ENCODE data around the gene TGM5. TPM values are rescaled to one million over a fixed set of nuclear protein-coding genes. Genes with fewer than 3 reads are reported as not detected.

Gene TGM5
- total RNA-seq = not detected
- polyA plus RNA-seq (2013, experiment 1 of 2) = not detected
- not detected for polyA plus RNA-seq (2013, experiment 2 of 2)
- long read RNA-seq, experiment 1 = 0 reads
- long read RNA-seq, experiment 2 = 0 reads
- long read RNA-seq, experiment 3 = 0 reads
- long read RNA-seq, experiment 4 = 0 reads

- peaks cover 16% of the 10 kb centered on the region for H3K27me3 Mint-ChIP-seq (ENCODE audit: insufficient read depth)
- peaks cover 1% of the 10 kb centered on the region for H3K9me3 Mint-ChIP-seq
- Histone ChIP-seq H3K9ac (ENCODE audit: extremely low read depth, low read length, poor library complexity, severe bottlenecking) (no peak within 1 kb of the TSS), H3K36me3 (ENCODE audit: control insufficient read depth, insufficient read depth, low read length) (no peaks in the 10 kb centered on the region), H3K9me3 (ENCODE audit: control insufficient read depth, low read length) (no peaks in the 10 kb centered on the region), H3K27ac (ENCODE audit: low read depth, low read length) (no peak within 1 kb of the TSS), H3K27me3 (ENCODE audit: control insufficient read depth, insufficient read depth, low read length, poor library complexity, severe bottlenecking) (peaks cover 34% of the 10 kb centered on the region), H3K4me3 (ENCODE audit: low read length) (no peak within 1 kb of the TSS), H3K4me1 (ENCODE audit: control insufficient read depth, insufficient read depth, low read length) (no peaks in the 10 kb centered on the region)
- H3K36me3 Mint-ChIP-seq (ENCODE audit: low read depth) = no peaks in the 10 kb centered on the region
- no peak for TF ChIP-seq CTCF (conservative IDR thresholded peaks at IDR 0.05)
- no peak within 1 kb of the TSS for H3K4me3 Mint-ChIP-seq
- no peak for DNase-seq
- H3K27ac Mint-ChIP-seq = no peak within 1 kb of the TSS
- no peaks in the 10 kb centered on the region for H3K4me1 Mint-ChIP-seq
- WGBS, 2 experiments (ENCODE audit: insufficient coverage in 1 of 2, insufficient read length in 1 of 2) = 85 to 100% methylated on average over 3 to 8 of the region's 8 CpGs
Observed at GRCh38 chr15:43266834-43267233, at the start of gene TGM5. TGM5 (minus strand) TSS chr15:43266928; CDS start chr15:43266849, 79 bp downstream.

- Mint-ChIP-seq H3K4me1 (no peaks in the 10 kb centered on the region), H3K36me3 (ENCODE audit: low read depth) (no peaks in the 10 kb centered on the region), H3K27ac (no peak overlapping the region), H3K4me3 (no peak overlapping the region), H3K27me3 (ENCODE audit: insufficient read depth) (peaks cover 22% of the 10 kb centered on the region), H3K9me3 (no peaks in the 10 kb centered on the region)
- Histone ChIP-seq H3K36me3 (ENCODE audit: control insufficient read depth, insufficient read depth, low read length) (no peaks in the 10 kb centered on the region), H3K4me3 (ENCODE audit: low read length) (no peak overlapping the region), H3K9me3 (ENCODE audit: control insufficient read depth, low read length) (no peaks in the 10 kb centered on the region), H3K27me3 (ENCODE audit: control insufficient read depth, insufficient read depth, low read length, poor library complexity, severe bottlenecking) (peaks cover 16% of the 10 kb centered on the region), H3K9ac (ENCODE audit: extremely low read depth, low read length, poor library complexity, severe bottlenecking) (no peak overlapping the region), H3K27ac (ENCODE audit: low read depth, low read length) (no peak overlapping the region), H3K4me1 (ENCODE audit: control insufficient read depth, insufficient read depth, low read length) (no peaks in the 10 kb centered on the region)
- WGBS, 2 experiments (ENCODE audit: insufficient coverage in 1 of 2, insufficient read length in 1 of 2) = 88 to 100% methylated on average over 1 to 3 of the region's 3 CpGs
- no peak for DNase-seq
- no peak for TF ChIP-seq CTCF (conservative IDR thresholded peaks at IDR 0.05)
Observed at GRCh38 chr15:43314171-43314570, 47.4 kb upstream of the TGM5 start.

GRCh38 chr15:43312378-43312777 lies 45.6 kb upstream of the TGM5 start:
- Histone ChIP-seq H3K4me3 (ENCODE audit: low read length) (no peak overlapping the region), H3K27me3 (ENCODE audit: control insufficient read depth, insufficient read depth, low read length, poor library complexity, severe bottlenecking) (peaks cover 24% of the 10 kb centered on the region), H3K36me3 (ENCODE audit: control insufficient read depth, insufficient read depth, low read length) (no peaks in the 10 kb centered on the region), H3K27ac (ENCODE audit: low read depth, low read length) (no peak overlapping the region), H3K4me1 (ENCODE audit: control insufficient read depth, insufficient read depth, low read length) (no peaks in the 10 kb centered on the region), H3K9ac (ENCODE audit: extremely low read depth, low read length, poor library complexity, severe bottlenecking) (no peak overlapping the region), H3K9me3 (ENCODE audit: control insufficient read depth, low read length) (no peaks in the 10 kb centered on the region)
- Mint-ChIP-seq H3K9me3 (no peaks in the 10 kb centered on the region), H3K27ac (no peak overlapping the region), H3K27me3 (ENCODE audit: insufficient read depth) (peaks cover 29% of the 10 kb centered on the region), H3K4me3 (no peak overlapping the region), H3K4me1 (no peaks in the 10 kb centered on the region), H3K36me3 (ENCODE audit: low read depth) (no peaks in the 10 kb centered on the region)
- no peak for DNase-seq
- WGBS, 2 experiments (ENCODE audit: insufficient coverage in 1 of 2, insufficient read length in 1 of 2) = 77 to 78% methylated on average over 1 to 4 of the region's 4 CpGs
- no peak for TF ChIP-seq CTCF (conservative IDR thresholded peaks at IDR 0.05)

Measured in endodermal cell (in vitro differentiated cells).